GM23248 (cell line): ENCODE measurements around the gene ACSF2.

Experiments used
- EZH2 ChIP-seq: fragments of 200-600 bp; sonication (generic); IDR thresholded peaks from 2 replicates; pipeline ENCODE4 v1.6.1; 2018; ENCODE audit warnings: antibody characterized with exemption, mild to moderate bottlenecking; ENCODE audit not compliant: insufficient read depth, poor library complexity, severe bottlenecking
- EZH2phosphoT487 ChIP-seq: fragments of 200-600 bp; sonication (generic); IDR thresholded peaks from 2 replicates; pipeline ENCODE4 v1.6.1; 2018; ENCODE audit warnings: antibody characterized with exemption, moderate library complexity, mild to moderate bottlenecking, low read depth; ENCODE audit not compliant: insufficient read depth

- no peak for TF ChIP-seq EZH2phosphoT487
- TF ChIP-seq EZH2: no peak
Observed at GRCh38 chr17:50505591-50506130, 79.6 kb downstream of the ACSF2 start.
